ENCODE measurements around the gene METRN.

DNA sequence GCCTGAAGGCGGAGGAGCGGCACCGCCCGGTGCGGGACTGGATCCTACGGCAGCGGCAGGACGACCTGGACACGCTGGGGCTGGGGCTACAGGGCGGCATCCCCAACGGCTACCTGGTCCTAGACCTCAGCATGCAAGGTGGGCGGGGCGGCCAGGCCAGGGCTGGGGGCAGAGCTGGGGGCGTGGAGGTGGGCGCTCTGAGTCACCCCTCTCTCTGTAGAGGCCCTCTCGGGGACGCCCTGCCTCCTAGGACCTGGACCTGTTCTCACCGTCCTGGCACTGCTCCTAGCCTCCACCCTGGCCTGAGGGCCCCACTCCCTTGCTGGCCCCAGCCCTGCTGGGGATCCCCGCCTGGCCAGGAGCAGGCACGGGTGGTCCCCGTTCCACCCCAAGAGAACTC, 53.5 kb downstream of the METRN start:
- TF ChIP-seq, protein P1, sequence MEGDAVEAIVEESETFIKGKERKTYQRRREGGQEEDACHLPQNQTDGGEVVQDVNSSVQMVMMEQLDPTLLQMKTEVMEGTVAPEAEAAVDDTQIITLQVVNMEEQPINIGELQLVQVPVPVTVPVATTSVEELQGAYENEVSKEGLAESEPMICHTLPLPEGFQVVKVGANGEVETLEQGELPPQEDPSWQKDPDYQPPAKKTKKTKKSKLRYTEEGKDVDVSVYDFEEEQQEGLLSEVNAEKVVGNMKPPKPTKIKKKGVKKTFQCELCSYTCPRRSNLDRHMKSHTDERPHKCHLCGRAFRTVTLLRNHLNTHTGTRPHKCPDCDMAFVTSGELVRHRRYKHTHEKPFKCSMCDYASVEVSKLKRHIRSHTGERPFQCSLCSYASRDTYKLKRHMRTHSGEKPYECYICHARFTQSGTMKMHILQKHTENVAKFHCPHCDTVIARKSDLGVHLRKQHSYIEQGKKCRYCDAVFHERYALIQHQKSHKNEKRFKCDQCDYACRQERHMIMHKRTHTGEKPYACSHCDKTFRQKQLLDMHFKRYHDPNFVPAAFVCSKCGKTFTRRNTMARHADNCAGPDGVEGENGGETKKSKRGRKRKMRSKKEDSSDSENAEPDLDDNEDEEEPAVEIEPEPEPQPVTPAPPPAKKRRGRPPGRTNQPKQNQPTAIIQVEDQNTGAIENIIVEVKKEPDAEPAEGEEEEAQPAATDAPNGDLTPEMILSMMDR (IDR thresholded peaks at IDR 0.05; ENCODE audit: low read depth, low read length): no peak
- TF ChIP-seq EZH2phosphoT487 (IDR thresholded peaks at IDR 0.05; ENCODE audit: low read depth): no peak
